ENCODE results near the gene SLC34A2. TPM values are rescaled to one million over a fixed set of nuclear protein-coding genes. Genes with fewer than 3 reads are reported as not detected.
A peak's percentile ranks its signal among the peaks of the same experiment; 100 is the strongest.

Gene SLC34A2
- total RNA-seq, 3 donors from 2014 or later (not counting 1 experiment from before 2014, with no cell fraction given): not detected

- TF ChIP-seq, protein P1, sequence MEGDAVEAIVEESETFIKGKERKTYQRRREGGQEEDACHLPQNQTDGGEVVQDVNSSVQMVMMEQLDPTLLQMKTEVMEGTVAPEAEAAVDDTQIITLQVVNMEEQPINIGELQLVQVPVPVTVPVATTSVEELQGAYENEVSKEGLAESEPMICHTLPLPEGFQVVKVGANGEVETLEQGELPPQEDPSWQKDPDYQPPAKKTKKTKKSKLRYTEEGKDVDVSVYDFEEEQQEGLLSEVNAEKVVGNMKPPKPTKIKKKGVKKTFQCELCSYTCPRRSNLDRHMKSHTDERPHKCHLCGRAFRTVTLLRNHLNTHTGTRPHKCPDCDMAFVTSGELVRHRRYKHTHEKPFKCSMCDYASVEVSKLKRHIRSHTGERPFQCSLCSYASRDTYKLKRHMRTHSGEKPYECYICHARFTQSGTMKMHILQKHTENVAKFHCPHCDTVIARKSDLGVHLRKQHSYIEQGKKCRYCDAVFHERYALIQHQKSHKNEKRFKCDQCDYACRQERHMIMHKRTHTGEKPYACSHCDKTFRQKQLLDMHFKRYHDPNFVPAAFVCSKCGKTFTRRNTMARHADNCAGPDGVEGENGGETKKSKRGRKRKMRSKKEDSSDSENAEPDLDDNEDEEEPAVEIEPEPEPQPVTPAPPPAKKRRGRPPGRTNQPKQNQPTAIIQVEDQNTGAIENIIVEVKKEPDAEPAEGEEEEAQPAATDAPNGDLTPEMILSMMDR (IDR thresholded peaks at IDR 0.05): no peak
These were observed 21.5 kb downstream of the SLC34A2 start for GRCh38 chr4:25677157-25677556.

DNA sequence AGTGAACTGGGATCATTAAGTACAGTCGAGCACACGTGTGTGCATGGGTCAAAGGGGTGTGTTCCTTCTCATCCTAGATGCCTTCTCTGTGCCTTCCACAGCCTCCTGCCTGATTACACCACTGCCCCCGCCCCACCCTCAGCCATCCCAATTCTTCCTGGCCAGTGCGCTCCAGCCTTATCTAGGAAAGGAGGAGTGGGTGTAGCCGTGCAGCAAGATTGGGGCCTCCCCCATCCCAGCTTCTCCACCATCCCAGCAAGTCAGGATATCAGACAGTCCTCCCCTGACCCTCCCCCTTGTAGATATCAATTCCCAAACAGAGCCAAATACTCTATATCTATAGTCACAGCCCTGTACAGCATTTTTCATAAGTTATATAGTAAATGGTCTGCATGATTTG lies 22.3 kb downstream of the SLC34A2 start:
- Mint-ChIP-seq H3K36me3 (no peaks in the 10 kb centered on the region), H3K4me1 (no peaks in the 10 kb centered on the region), H3K27ac (no peak overlapping the region), H3K9me3 (no peaks in the 10 kb centered on the region), H3K4me3 (no peak overlapping the region), H3K27me3 (ENCODE audit: low read depth in 2 of 2) (no peaks in the 10 kb centered on the region)
- ATAC-seq (no peak), DNase-seq (no peak)
- no peak overlapping the region for H3K27ac ChIP-seq (ENCODE audit: low read length)
- H3K27me3 ChIP-seq (ENCODE audit: control insufficient read depth, insufficient read depth, low read length): no peaks in the 10 kb centered on the region
- no peaks in the 10 kb centered on the region for H3K36me3 ChIP-seq (ENCODE audit: control insufficient read depth, insufficient read depth, low read length)
- TF ChIP-seq, protein P1 (IDR thresholded peaks at IDR 0.05): no peak
- no peak overlapping the region for H3K4me3 ChIP-seq (ENCODE audit: low read length)
- H3K4me1 ChIP-seq (ENCODE audit: control insufficient read depth, insufficient read depth, low read length): no peaks in the 10 kb centered on the region
- WGBS (ENCODE audit: insufficient coverage): 97% methylated on average over 4 of the region's 5 CpGs
- no peaks in the 10 kb centered on the region for H3K9me3 ChIP-seq (ENCODE audit: control insufficient read depth, insufficient read depth, low read length)
- intact Hi-C loops (cut with micrococcal nuclease): no loop called here

More at GRCh38 chr4:25677157-25677556, 21.5 kb downstream of the SLC34A2 start:
- Histone ChIP-seq H3K27me3 (ENCODE audit: control insufficient read depth, insufficient read depth, low read length) (no peaks in the 10 kb centered on the region), H3K4me1 (ENCODE audit: control insufficient read depth, insufficient read depth, low read length) (no peaks in the 10 kb centered on the region), H3K27ac (ENCODE audit: low read length) (no peak overlapping the region), H3K4me3 (ENCODE audit: low read length) (no peak overlapping the region), H3K36me3 (ENCODE audit: control insufficient read depth, insufficient read depth, low read length) (no peaks in the 10 kb centered on the region), H3K9me3 (ENCODE audit: control insufficient read depth, insufficient read depth, low read length) (no peaks in the 10 kb centered on the region)
- Mint-ChIP-seq H3K4me1 (no peaks in the 10 kb centered on the region), H3K27me3 (ENCODE audit: low read depth in 2 of 2) (no peaks in the 10 kb centered on the region), H3K27ac (no peak overlapping the region), H3K36me3 (no peaks in the 10 kb centered on the region), H3K4me3 (no peak overlapping the region), H3K9me3 (no peaks in the 10 kb centered on the region)
- no peak for ATAC-seq
- intact Hi-C loops (cut with micrococcal nuclease): no loop called here
- no peak for DNase-seq
- 85% methylated on average over 3 of the region's 3 CpGs for WGBS (ENCODE audit: insufficient coverage)

GRCh38 chr4:25687773-25688172 lies 32.1 kb downstream of the SLC34A2 start:
- Mint-ChIP-seq H3K4me3 (peak overlapping the region; percentile 52), H3K4me1 (peaks cover 6 to 12% of the 10 kb centered on the region in 2 donors), H3K27ac (no peak overlapping the region), H3K27me3 (ENCODE audit: low read depth in 2 of 2) (no peaks in the 10 kb centered on the region), H3K36me3 (no peaks in the 10 kb centered on the region), H3K9me3 (peaks cover 4% of the 10 kb centered on the region in 2 donors)
- Histone ChIP-seq H3K9me3 (ENCODE audit: control insufficient read depth, insufficient read depth, low read length) (peaks cover 8% of the 10 kb centered on the region), H3K4me1 (ENCODE audit: control insufficient read depth, insufficient read depth, low read length) (peaks cover 17% of the 10 kb centered on the region), H3K4me3 (ENCODE audit: low read length) (no peak overlapping the region), H3K36me3 (ENCODE audit: control insufficient read depth, insufficient read depth, low read length) (no peaks in the 10 kb centered on the region), H3K27me3 (ENCODE audit: control insufficient read depth, insufficient read depth, low read length) (no peaks in the 10 kb centered on the region), H3K27ac (ENCODE audit: low read length) (no peak overlapping the region)
- WGBS (ENCODE audit: insufficient coverage): 74% methylated on average over 4 of the region's 7 CpGs
- DNase-seq: peak in 1 of 2 donors; percentile 50
- peak; percentile 67 to 77 (median 73) for ATAC-seq
- TF ChIP-seq, protein P1 (IDR thresholded peaks at IDR 0.05): no peak
- intact Hi-C loops (cut with micrococcal nuclease): no loop called here

DNA sequence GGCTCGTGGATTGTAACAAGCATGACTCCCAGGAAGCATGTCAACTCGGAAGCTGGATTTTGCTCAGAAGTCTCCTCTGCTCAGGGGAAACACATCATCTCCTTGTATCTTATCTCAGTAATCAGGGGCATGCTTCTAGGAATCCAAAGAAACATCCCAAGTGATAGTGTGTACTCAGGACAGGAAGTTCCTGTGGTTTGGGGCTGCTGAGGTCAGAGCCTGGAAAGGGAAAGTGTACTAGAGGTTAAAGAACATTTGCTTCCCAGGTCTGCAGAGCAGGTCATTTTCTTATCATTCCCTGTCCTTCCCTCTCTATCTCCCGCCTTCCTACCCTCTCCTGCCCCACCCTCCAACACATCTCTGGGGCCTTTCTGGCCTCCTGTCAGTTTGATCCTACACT lies 38.8 kb downstream of the SLC34A2 start:
- Mint-ChIP-seq H3K27ac (no peak overlapping the region), H3K4me3 (no peak overlapping the region), H3K36me3 (no peaks in the 10 kb centered on the region), H3K4me1 (peaks cover 5% of the 10 kb centered on the region in 2 donors), H3K9me3 (peaks cover 4% of the 10 kb centered on the region in 2 donors), H3K27me3 (ENCODE audit: low read depth in 2 of 2) (no peaks in the 10 kb centered on the region)
- H3K36me3 ChIP-seq (ENCODE audit: control insufficient read depth, insufficient read depth, low read length): no peaks in the 10 kb centered on the region
- intact Hi-C loops (cut with micrococcal nuclease): no loop called here
- DNase-seq (no peak), ATAC-seq (no peak)
- TF ChIP-seq, protein P1 (IDR thresholded peaks at IDR 0.05): no peak
- WGBS (ENCODE audit: insufficient coverage): 75% methylated on average over 2 of the region's 3 CpGs
- H3K9me3 ChIP-seq (ENCODE audit: control insufficient read depth, insufficient read depth, low read length): peaks cover 8% of the 10 kb centered on the region
- H3K4me3 ChIP-seq (ENCODE audit: low read length): no peak overlapping the region
- H3K27ac ChIP-seq (ENCODE audit: low read length): no peak overlapping the region
- H3K27me3 ChIP-seq (ENCODE audit: control insufficient read depth, insufficient read depth, low read length): no peaks in the 10 kb centered on the region
- no peaks in the 10 kb centered on the region for H3K4me1 ChIP-seq (ENCODE audit: control insufficient read depth, insufficient read depth, low read length)
